WI38 (cell line): ENCODE results near the gene BCAS3.

Experiments used
- H3K4me3 ChIP-seq: 2 replicates; pipeline ENCODE4 v1.5.1; 2011; ENCODE audit warnings: low read depth, mild to moderate bottlenecking, control low read depth, low read length
- TF ChIP-seq, protein P1 (sequence below): IDR thresholded peaks from 2 replicates; pipeline ENCODE4 v1.5.1; 2012; ENCODE audit warnings: low read depth, mild to moderate bottlenecking, control low read depth, low read length

BCAS3 gene

DNA sequence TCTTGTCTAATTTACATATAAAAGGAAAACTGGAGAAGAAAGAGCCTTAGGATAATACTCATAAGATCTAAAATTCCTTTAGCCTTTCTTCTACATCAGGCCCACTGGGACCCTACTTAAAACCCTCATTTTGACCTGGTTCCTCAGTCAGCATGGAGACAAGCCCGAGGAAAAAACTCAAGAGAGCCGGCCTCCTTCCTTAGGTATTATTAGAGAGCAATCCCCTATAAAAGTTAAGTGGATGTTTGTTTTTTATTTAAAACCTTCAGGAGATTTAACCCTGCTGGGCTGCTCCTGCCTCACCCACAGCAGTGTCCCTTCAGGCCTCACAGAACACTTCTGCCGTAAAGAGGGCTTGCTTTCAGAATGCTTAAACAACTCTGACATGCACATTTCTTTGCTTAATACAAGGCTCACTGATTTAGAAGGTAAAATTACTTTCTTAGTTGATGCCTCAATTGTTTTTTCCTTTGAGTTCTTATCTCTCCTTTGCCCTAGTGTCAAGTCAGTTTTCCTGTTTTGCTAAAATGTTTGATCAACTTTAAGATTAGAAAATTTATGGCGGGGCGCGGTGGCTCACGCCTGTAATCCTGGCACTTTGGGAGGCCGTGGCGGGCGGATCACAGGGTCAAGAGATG lies 576.4 kb downstream of the BCAS3 start:
- H3K4me3 ChIP-seq: no peak overlapping the region
- TF ChIP-seq, protein P1, sequence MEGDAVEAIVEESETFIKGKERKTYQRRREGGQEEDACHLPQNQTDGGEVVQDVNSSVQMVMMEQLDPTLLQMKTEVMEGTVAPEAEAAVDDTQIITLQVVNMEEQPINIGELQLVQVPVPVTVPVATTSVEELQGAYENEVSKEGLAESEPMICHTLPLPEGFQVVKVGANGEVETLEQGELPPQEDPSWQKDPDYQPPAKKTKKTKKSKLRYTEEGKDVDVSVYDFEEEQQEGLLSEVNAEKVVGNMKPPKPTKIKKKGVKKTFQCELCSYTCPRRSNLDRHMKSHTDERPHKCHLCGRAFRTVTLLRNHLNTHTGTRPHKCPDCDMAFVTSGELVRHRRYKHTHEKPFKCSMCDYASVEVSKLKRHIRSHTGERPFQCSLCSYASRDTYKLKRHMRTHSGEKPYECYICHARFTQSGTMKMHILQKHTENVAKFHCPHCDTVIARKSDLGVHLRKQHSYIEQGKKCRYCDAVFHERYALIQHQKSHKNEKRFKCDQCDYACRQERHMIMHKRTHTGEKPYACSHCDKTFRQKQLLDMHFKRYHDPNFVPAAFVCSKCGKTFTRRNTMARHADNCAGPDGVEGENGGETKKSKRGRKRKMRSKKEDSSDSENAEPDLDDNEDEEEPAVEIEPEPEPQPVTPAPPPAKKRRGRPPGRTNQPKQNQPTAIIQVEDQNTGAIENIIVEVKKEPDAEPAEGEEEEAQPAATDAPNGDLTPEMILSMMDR: no peak

GRCh38 chr17:61254904-61255303 lies 577.3 kb downstream of the BCAS3 start:
- no peak overlapping the region for H3K4me3 ChIP-seq

DNA sequence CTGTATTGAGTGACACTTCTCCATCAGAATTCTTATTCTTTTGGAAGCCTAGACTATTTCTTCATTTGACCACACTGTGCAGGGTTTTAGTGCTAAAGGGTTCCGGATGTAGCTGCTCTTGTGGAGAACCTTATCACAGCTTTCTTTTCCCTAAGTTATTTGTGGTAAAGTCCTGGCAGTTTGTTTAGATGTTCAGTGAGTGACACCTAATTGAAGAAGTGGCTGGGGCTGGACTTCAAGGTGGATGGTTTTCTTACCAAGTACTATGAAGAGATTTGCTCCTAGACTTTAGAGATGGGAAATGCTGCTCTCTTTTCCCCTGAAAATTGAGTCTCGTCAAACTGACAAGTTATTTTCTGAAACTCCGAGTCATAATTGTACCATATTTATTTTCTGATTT lies 578.0 kb downstream of the BCAS3 start:
- H3K4me3 ChIP-seq: no peak overlapping the region
- TF ChIP-seq, protein P1: no peak

More at GRCh38 chr17:61254904-61255303, 577.3 kb downstream of the BCAS3 start:
- TF ChIP-seq, protein P1: no peak

DNA sequence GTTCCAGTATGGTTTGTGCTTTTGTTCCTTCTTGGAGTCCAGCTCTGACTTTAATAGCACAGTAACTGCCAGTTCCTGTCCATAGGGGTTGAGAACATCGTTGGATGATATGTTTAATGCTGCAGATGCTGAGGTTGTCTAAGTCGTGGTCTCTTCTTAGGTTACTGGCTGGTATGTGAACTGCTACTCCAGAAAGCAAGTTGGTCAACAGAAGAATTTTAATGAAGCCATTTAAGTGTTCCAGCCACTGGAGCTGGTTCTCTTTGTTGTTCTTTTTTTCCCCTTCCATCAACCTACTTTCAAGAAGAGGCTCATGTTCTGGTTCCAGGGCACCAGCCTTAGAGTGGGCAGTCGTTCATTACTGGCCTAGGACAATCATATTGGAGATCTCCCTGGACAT lies 581.7 kb downstream of the BCAS3 start:
- no peak overlapping the region for H3K4me3 ChIP-seq
- TF ChIP-seq, protein P1: no peak

- H3K4me3 ChIP-seq: no peak overlapping the region
- TF ChIP-seq, protein P1: no peak
These were observed 582.6 kb downstream of the BCAS3 start for GRCh38 chr17:61260071-61260797.

DNA sequence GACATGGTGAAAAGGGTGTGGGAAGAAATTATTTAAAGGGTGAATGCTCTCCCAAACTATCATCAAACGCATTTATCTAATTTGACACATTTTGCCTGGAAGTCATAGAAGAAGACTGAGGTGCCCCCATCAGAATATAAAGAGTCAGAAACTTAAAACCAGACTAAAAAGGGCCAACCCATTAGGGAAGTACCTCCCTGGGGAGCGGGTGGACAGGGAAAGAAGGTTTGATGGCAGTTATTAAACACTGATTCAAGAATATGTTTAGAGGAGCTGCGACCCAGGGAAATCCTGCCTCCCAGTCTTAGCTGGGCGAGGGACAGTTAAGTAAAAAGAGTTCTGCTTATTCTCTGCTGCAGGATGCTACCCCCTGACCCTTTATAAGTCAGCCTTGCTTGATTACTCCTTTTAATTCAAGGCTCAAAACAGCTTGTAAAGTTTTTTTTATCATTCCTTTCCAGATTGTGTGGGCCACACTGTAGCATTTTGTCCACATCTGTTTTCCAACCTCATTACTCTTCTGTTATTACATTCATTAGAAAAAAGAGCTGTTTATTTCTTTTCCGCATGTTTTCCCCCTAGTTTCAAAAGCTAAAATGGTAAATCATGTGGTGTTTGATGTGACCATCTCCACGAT lies 583.5 kb downstream of the BCAS3 start:
- no peak overlapping the region for H3K4me3 ChIP-seq
- TF ChIP-seq, protein P1: no peak

DNA sequence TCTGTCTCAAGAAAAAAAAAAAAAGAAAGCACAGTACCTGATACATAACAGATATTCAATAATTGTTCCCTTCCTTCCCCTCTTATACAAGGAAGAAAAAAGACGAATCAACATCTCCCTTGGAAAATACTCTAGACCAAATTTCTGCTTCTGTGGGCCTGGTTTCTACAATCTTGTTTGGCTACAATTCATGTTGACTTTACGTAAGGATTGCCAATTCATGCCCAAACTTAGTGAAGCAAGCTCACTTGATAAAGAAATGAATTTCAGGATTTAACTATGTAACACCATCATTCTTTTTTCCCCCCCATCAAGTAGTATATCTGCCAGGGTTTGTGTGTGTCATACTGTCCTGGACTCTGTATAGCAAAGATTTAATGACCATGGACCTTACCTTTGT lies 587.7 kb downstream of the BCAS3 start:
- H3K4me3 ChIP-seq: no peak overlapping the region
- TF ChIP-seq, protein P1: no peak
